NCI-H460 (cell line): Measurements from ENCODE around the gene XCR1. TPM values are rescaled to one million over a fixed set of nuclear protein-coding genes. Genes with fewer than 3 reads are reported as not detected.
"Not testable (repeated sequence)": the region's sequence is repeated elsewhere in the genome, so short reads cannot be mapped to it uniquely, and the experiment has no call there.

Source experiments
- DNase-seq: peaks from one replicate; pipeline ENCODE4 v3.0.0-alpha.2; 2016; ENCODE audit warnings: low read depth; ENCODE audit errors: extremely low read depth
- total RNA-seq: library from RNA; depleted of rRNA; stranded (reverse); fragments of >200 nt; shearing (Covaris generic); gene quantifications from 2 replicates; pipeline ENCODE4 v1.2.3, GENCODE V29; 2014

The XCR1 gene
- total RNA-seq, 1 experiment from 2014 or later, result not detected

DNA sequence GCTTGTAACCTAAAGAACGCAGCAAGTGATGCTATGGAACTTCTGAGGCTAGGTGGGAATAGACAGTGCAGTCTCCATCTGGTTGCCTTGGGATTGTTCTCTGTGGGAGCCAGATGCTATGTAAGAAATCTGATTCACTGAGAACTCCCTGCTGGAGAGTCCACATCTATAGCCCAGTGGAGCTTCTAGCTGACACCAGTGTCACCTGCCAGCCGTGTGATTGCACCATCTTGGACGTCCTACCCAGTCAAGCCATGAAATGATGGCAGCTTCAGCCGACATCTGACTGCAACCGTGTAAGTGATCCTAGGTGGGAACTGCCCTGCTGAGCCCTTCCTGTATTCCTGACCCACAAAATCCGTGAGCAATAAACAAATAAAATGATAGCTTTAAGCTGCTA is 19.2 kb downstream of the XCR1 start:
- DNase-seq, result no peak

DNA sequence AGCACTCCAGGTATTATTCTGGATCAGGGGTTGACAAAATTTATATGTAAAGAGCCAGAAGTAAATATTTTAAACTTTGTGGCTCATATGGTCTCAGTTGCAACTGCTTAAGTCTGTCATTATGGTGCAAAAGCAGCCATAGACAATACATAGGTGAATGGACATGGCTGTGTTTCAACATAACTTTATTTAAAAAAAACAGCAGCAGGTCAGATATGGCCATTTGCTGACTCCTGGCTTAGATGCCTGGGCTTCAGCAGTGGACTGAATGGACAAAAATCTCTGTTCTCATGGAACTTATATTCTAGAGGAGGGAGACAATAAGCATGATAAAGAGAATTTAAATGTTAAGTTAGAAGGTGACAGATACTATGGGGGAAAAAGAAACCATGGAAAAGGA is 20.0 kb downstream of the XCR1 start:
- no peak for DNase-seq

DNA sequence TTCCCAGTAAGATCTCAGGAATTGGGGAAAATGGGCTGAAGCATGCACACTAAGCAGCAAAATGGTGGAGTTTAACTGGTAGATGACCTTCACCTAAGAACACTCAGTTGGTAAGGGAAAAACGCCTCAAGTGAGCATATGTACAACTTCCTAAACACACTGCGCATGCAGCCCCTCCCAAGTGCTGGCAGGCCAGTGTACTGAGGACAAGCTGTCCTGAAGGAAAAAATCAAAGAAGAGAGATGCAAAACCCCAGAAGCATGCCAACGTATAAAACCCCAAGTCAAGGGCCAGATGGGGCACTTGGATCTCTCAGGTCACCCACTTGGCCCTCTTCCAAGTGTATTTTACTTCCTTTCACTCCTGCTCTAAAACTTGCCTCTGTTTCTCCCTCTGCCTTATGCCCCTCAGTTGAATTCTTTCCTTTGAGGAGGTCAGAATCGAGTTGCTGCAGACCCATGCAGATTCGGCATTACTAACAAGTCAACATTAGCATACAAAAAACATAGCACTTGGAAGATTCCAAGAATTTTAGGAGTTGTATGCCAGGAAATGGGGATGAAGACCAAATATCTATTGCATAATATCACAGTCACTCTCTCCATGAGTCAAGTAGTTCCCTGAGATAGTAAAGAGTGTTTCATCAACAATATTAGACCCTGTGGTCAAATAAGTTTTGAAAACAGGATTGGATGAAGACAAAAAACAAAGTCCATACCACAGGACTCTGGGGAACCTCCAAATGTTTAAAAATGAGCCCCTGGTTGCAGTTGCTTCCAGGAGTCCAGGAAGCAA is 20.8 kb downstream of the XCR1 start:
- DNase-seq, result no peak

DNA sequence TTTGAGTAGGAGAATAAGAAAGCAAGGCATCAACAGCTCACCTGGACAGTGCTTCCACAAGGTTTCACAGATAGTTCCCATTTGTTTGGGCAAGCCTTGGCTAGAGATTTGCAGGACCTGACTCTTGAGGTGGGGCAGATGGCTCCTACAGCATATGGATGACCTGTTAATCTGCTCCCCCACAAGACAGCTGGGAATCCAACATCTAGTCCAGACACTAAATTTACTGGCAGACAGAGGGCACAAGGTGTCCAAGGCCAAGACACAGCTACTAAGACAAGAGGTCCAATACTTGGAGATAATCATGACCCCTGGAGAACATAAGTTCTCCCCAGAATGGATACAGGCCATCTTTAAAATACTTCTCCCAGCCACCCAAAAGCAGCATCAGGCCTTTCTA is 23.6 kb downstream of the XCR1 start:
- not testable (repeated sequence) for DNase-seq

DNA sequence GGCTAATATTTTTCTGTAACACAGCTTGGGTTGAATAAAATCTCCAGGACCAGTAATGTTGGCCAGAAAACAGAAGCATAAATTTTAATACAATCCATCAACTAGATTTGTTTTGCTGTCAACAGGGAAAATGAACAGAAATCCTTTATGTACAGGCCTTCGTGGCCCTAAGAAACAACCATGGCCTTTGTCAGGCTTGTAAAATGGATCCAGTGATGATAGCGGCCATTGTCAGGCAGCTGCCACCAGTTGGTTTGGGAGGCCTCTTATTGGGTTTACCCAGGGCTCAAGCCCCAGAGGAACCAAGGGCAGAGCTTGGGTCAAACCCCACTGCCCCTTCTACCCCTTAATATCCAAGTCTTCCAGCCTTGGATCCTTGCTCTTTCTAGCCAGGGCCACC is 26.1 kb downstream of the XCR1 start:
- no peak for DNase-seq

DNA sequence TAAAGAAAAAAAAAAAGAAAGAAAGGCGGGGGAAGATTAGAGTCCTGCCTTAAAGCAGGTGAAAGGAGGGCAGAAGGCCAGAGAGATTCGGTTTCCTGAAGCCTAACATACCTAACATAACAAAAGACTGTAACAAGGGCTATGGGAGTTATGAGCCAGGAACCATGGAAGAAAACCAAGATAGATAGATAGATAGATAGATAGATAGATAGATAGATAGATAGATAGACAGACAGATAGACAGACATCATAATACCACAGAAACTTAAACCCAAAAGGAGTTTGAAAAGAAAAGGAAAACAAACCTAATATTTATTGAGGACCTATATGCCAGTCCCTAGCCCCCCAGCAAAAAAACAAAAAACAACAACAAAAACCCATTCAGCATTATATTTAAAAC is 29.3 kb downstream of the XCR1 start:
- no peak for DNase-seq

DNA sequence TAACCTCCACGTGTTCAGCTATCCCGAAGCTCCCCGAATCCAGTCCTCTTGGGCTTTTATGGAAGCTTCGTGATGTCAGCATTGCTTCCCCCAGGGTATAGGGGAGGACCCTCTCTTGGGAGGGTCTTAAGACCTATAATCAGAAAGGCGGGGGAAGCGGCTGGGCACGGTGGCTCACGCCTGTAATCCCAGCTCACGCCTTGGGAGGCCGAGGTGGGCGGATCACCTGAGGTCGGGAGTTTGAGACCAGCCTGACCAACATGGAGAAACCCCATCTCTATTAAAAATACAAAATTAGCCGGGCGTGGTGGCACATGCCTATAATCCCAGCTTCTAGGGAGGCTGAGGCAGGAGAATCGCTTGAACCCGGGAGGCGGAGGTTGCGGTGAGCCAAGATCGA is 29.8 kb downstream of the XCR1 start:
- not testable (repeated sequence) for DNase-seq

DNA sequence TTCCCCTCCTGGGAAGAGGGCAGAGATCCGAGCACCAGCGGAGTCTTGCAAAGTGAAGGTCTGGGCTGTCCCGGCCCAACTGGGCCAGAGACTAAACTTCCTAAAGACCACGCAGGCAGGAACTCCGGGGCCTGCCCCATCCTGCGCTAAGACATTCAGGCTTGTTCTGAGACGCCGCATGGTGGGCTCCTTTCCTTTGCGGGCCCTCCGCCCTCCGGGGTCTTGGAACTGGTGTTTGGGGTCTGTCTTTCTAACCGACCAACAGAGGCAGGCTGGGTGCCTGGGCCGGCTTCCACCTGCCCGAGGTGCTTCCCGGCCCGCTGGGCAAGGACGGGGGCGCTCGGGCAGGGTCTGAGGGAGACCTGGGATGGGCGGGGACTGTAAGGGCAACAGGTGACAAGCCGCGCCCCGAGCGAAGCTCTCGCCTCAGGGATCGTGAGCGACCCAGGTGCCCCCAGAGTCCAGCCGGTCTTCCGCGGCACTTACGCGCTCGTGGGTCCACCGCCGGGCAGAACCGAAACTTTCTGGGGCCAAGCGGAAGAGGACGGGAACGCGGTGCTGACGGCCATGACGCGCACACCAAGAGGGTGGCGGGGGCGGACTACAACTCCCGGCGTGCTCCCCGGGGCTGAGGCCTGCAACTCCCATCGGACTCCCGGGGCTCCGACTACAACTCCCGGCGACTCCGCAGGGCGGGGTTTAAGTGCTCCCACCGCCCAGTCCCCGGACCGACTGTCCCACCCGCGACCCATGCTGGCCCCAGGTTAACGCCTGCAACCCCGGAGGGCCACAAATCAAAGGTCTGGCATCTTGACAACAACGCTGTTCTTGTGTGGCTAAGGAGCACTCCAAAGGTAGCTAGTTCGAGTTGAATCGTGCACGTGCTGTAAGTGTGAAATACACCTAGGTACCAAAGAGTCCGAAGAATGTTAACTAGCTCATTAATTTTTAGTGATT is 31.8 kb downstream of the XCR1 start, which contains the start of gene FYCO1:
TSS of gene FYCO1 (minus strand) at position 589 of the 957 bp plus-strand sequence. CDS start 10,914 bp downstream, outside the sequence.
- DNase-seq, result peak; percentile 68

DNA sequence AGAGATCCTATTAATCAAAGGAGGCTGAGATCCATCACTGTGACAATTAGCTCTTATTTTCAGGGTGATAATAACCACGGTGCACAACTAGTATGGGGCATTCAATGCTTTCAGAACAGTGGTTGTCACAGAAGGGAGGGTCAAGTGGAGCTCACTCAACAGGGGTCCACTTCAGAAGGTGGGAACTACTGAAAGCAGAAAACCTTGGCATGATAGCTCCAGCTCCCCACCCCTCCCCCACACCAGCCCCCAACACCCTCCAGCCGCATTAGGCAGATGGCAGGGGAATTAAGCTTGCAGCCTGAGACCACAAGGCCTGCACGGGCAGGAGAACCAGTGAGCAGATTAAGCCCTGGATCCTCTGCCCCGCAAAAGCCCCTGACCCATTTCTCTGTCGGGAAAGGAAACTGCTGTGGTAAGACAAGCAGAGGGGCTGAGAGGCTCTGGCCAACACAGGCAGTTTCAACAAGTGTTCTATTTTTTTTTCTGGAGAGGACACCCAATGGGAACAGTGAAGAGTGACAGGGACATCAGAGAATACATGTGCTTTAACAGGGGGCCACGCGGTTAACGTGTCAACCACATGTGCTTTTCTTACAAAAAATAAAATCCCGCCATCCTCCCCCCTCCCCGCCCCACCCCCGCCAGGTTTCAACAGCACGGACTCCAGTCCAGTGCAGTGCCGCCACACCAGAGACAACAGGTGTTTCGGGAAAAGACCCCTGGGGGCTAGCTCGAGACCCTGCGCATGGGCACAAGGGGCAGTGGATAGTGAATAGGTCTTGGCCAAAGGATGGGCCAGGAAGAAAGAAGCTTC is 32.7 kb downstream of the XCR1 start:
- DNase-seq, result no peak

DNA sequence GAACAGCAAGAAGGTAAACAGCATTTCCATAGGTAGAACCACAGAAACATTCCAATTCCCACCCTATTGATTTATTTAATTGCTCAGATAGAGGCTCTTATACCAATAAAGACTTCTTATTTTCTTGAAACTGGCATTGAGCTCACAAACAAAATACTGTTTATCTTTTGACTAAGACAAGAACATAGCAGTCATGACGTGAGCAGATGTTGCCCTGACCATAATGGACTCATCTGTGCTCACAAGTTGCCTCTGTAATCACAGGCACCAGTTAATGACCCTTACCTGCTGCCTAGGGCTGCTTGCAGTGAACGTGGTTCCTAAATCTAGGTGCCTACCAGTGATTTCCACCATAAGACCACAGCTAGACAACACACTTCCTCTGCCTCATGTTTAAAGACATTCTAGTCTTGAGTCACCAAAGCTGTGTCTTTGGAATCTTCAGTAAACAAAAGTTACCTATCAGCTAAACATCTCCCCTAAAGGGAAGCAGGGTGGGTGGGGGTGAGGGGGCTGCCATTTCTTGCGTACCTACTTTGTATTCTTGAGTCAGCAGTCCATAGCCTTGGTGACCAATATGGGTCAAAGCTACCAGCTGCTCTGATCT is 33.8 kb downstream of the XCR1 start:
- DNase-seq, result no peak

DNA sequence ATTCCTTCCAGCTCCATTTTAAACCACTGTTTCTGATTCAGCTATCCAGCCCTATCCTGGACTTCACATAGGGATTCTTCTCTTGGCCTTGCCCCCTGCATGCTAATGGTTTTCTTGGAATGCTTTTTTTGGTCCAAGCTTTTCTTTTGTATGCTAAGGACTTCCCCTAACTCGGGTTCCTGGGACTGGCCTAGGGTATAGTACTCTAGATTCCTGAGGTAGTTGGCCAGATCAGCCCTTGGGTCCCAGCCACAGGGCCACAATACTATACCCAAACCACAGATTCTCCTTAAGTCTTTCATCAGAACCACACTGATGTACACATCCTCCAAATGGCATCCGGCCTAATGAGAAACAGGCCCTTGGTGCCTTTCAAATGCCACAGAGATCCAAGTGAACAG is 34.5 kb downstream of the XCR1 start:
- DNase-seq, result no peak

DNA sequence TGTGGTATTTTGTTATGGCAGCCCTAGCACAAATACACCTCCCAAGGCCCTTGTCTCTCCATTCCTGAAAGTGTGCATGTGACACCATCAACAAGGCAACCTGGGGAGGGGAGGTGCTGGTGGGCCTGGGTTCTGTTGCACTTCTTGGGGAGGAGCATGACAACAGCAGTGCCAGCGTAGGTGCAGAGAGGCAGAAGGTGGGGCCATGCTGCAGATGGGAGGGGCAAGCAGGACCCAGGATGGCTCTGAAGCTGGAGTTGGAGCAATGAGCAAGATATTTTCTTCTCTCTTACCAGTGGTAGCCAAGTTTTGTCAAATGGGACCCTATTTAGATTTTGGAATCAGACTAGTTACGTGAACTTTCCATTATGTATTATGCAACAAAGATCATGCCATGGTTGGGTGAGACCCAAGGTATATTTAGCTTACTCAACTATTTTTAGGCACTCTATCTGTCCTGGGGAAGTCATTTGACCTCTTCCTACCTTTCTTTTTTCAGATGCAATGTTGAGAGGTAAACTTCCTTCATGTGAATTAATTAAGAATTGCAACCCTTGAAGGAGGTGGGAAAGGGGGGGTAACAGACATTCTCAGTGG is 35.1 kb downstream of the XCR1 start:
- no peak for DNase-seq

DNA sequence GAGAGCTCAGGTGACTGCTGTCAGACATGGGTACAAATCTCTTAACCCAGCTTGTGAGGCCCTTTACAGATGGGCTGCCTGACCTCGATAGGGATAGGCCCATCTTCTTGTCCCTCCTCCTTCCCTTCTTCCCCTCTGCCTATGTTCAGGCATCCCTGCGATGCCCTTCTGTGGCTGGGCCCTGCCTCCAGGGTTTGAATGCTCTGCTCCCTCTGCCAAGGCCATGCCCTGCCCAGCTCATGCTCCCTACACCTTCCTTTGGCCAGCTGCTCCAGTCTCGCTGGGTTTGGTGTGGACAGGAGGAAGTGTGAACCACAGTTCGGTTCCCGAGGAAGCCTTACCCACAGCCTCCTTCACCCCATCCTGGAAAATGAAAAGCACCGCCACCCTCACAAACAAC is 35.9 kb downstream of the XCR1 start:
- DNase-seq, result no peak

DNA sequence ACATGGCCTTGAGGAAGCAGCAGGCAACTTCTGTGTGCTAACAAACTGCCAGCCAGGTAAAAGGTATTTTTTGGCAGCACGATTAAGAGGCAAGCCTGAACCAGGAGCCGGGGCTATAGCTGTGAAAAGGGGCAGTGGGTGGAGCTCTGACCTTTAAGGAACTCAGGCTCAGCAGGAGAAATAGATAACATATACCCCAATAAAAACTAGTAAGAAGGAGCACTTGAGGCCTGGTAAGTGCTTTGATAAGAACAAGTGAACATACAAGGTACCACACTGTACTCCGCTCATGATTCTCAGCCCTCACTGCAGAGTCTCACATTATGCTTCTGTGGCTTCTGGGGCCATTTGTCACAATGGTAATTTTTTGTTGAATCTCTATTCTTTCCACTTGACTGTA is 37.1 kb downstream of the XCR1 start:
- no peak for DNase-seq

DNA sequence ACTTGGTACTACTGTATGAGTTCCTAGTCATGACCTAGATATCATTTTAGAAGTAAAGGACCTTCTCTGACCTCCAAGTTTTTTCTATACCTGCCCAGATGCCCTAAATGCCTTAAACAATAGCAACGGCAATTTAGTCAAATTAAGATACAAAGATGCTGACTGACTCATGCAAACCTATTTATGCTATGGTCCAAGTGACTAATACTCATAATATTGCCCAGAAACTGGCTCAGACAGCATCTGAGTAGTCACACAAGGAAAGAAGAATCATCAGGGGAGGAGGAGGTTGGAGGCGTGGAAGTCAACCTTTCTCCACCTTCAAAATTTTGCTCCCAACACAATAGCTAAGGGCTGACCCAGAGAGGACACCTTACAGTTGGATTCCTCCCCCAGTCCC is 38.5 kb downstream of the XCR1 start:
- no peak for DNase-seq

DNA sequence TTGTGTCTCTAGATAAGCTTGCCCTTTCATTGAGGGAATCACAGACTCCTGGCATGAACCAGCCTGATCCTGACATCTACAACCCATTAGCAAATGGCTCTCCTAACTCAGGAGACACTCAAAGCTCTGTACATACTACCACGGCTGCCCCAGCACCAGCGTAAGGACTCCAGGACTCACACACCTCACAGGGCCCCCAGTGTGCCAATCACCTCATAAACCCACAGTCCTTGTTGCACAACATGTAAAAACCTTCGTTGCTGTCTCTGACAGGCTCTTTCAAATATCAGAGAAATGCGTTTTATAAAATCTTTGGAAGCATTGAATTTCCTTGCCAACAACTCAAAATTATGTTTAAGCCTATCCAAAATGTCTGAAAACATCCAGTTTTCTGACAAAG is 38.9 kb downstream of the XCR1 start:
- DNase-seq, result no peak

DNA sequence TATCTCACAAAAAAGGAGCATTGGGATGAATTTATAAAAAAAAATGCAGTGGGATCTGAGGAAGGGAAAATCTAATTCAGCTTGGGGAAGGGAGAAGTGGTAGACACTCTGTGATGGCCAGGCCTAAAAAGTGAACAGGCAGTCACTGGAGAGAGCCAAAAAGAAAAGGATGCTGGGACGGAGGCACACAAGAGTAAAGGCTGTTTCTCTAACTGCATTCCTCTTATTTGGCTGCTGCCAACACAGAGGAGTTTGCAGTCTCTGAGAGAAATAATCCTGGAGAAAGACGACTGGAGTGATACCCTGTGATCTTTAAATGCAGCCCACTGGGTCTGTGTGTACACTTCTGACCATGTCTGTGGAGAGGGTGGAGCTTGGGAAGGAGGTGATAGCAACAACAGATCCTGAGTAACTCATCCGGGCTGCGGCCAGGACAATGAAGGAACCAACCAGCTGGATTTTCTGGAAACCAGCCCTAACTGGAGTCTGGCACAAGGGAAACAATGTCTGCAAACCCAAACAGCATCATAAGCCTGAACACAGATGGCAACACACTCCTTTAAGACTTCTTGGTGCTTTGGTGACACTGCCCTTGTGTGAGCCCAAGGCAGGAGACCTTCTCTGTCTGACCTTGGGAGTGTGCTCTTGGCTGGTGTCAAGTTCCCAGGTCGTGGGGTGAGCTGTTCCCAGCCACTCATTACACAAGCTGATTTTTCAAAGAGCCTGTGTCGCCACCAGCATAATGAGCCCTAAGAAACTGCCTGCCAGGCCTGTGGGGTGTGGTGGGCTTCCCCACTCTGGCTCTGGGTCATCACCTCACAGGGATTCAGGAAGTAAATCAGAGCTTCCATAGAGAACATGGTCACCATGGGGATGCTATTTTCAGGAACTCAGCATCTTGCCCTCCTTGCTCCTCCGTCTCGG is 39.7 kb downstream of the XCR1 start:
- DNase-seq, result no peak

DNA sequence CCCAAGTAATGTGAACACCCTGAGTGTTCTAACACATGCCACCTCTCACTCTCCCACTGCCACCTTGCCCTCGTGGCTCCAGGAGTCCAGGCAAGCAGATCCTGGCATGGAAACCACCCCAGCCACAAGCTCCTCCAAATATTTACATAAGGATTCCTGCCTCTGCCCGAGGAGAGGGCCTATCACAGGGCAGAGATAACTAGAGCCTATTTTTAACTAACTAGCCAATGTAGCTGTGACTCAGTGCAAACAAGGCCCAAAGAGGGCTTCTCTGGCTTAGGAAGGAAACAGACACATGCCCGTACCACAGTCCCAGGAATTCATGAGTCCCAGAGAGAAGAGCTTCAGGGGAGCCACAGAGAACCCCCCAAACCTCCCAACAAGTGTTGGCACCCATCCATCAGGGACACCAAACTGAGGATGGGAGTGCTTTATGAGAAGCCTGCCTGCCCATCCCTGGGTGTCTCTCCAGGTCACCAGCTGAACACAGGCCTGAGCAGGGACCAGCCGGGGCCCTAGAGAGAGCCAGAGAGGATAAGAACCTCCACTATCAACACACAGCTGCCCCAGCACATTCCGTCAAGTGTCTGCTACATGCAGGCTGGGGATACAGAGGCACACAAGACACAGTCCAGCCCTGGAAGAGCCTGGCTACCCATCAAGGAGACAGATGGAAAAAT is 40.8 kb downstream of the XCR1 start:
- no peak for DNase-seq
